DMS 273 treated with DMSO at 0.1 percent for 48 hours (cell line): Measurements from ENCODE around the gene PTGR2.
"Not testable (repeated sequence)": the region's sequence is repeated elsewhere in the genome, so short reads cannot be mapped to it uniquely, and the experiment has no call there.

ENCODE experiments used
- DNase-seq: peaks from one replicate; lab custom pipeline; 2025; lab: John Stamatoyannopoulos, UW

PTGR2 gene

DNA sequence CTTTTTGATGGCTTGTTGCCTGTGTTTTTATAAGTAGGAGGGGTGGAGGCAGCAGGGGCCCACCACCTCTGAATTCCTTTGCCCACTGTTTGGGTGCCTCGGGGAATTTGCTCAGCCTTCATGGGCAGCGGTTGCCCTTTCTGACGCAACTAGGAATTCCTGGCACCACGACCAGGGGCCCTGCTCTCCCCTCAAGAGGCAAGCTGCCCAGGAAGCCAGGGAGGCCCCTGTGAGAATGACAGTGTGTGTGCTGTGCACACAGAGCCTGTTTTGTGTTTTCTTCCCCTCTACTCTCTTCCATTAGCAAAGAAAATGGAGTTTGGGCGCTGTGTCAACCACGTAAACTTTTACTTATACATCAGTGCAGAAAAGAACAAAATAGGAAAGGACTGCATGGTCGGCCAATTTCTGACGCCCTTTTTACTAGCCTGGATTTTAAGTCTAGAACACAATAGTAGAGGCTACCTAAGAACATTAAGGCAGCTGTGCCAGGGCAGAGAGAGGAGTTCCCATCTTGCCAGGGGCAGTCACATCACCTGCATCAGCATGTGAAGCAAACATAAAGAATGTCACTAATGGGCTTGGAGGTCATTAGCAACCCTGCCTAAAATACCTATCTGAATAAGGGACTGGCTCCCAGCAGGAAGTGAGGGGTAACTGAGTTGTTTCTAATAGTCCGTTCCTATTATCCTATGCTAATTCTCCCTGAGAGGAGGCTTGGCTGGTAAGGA lies 17.9 kb upstream of the PTGR2 start:
- DNase-seq = no peak

DNA sequence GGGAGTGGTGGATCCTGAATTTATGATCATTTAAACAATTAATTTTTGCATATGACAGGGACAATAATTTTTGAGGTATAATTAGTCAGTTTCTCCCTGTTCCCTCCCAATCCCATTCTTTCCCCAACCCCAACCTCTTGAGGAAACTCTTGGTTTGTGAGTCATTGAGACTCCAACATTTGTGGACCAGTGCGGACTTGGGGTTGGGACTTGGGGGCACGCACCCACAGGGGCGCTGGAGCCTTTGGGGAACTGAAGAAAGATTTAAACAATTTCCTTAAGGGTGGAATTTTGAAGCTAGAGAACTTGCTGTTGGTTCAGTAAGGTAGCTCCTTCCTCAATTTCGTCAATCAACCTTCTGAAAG lies 17.4 kb upstream of the PTGR2 start:
- DNase-seq = no peak

DNA sequence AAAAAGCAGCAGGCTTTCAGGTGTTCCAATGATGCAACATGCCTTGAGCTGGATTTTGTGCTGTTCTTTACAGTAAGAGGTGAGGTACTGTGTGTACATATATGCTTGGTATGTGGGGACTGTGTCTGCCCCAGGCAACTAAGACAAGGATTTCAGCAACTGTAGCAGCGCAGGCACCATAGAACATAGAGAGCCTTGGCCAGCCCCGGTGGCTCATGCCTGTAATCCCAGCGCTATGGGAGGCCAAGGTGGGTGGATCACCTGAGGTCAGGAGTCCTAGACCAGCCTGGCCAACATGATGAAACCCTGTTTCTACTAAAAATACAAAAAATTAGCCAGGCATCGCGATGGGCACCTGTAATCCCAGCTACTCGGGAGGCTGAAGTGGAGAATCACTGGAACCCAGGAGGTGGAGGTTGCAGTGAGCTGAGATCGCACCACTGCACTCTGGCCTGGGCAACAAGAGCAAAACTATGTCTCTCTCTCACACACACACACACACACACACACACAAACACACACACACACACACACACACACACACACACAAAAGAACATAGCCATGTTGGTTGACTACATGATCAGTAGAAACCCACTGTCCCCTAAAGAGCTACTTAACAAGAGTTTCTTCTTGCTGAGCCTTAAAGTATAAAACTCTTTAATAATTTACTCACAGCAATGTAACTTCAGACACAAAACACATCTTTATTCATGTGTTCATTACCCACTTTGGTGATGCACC lies 13.2 kb upstream of the PTGR2 start:
- DNase-seq = not testable (repeated sequence)

DNA sequence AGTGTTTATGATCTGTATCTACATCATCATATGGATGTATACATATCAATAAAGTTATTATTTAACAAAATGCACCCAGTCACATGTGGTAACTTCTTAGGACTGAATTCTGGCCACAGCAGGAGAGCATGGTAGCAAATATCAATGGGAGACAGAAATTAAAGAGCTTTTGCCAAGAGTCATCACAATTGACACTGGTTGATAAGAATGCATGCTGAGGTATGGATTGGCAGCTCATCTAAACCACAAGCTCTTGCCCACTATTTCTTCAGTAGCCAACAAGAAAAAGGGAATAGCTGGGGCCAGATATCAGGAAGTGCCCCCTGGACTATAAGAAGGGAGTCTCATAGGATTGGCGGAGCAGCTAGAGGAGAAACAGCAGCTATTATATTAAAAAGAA lies 9.4 kb upstream of the PTGR2 start:
- no peak for DNase-seq

DNA sequence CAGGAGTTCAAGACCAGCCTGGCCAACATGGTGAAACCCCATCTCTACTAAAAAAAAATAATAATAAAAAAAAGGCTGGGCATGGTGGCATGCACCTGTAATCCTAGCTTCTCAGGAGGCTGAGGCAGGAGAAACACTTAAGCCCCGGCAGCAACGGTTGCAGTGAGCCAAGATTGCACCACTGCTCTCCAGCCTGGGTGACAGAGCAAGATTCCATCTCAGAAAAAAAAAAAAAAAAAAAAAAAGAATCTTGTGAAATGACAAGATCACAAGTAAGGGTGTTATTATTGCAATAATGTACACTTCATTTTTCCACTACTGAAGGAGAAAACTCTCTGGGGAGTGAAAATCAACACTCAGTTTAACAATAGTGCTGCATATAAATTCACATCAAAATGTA lies 8.8 kb upstream of the PTGR2 start:
- DNase-seq = no peak

DNA sequence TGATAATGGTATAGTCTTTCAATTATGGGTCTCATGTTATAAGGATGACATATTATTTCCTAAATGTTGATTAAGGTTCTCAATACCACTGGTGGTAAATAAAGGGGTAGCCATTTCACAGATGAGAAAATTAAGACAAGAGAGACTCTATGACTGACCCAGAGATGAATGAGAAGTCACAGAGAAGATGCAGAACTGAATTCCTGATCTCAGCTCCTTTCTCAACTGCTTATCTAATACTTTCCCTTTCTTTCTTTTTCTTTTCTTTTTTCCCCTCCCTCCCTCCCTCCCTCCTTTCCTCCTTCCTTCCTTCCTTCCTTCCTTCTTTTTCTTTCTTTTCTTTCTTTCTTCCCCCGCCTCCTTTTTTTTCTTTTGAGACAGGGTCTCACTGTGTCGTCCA lies 8.3 kb upstream of the PTGR2 start:
- no peak for DNase-seq

DNA sequence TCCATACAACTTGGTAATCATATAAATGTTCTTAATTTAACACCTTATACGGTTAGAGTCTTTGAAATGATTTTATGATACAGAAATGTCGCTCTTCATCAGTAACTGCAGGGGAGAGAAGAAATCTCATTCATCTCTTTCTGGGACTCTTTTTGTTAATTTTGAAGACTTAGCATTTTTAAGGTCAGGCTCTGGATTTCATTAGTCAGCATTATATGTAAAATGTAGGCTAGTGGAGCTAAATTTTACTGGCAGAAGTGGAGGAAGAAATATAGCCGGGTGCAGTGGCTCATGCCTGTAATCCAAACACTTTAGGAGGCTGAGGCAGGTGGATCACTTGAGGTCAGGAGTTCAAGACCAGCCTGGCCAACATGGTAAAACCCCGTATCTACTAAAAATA lies 4.7 kb upstream of the PTGR2 start:
- DNase-seq = no peak

DNA sequence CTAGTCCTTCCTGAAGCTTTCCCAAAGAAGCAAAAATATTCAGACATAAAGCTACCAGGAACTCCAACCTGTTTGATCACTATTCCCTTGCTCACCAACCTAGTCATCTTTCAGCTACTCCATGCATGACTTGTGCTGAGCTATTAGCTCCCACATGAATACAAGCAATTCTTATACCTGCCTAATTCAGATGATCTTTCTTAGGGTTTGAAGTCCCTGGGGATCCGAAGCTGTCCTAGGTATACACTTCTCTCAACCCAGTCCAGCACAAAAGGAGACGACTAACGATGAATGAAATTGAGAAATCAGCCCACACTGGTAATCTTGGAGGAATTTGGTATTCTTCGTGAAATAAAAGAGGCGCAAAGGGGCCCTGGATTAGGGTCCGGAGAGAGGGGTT lies 631 bp upstream of the PTGR2 start:
- DNase-seq = no peak

DNA sequence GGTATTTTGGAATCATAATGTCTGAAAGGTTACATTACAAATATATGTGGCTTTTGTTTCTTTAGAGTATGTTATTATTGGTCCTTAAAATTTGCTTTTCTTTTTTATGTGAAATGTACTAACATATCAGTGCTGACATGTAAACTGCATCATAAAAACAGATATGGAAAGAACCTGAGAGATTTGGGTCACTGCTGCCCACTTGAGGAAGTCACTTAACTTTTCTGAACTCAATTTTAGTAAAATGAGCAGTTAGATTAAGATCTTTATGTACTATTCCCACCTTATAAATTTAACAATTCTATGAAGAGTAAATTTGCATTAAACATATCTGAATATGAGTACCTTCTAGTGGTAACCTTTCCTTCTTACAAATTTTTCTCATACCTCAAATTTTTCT lies 7.5 kb downstream of the PTGR2 start:
- DNase-seq = no peak

DNA sequence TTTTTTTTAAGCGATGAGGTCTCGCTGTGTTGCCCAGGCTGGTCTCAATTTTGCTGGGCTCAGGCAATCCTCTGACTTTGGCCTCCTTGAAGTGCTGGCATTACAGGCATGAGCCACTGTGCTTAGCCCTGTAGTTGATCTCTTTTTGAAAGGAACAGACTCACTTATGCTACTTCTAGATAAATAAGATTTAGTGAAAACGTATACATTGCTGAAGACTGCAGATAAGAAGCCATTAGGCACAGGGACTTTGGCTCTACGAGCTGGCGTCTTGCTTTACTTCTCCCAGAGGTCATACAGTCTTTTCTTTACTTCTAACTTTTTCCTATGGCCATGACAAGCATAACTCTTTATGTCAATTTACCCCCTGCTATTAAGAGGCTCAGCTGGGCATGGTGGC lies 9.4 kb downstream of the PTGR2 start:
- no peak for DNase-seq

DNA sequence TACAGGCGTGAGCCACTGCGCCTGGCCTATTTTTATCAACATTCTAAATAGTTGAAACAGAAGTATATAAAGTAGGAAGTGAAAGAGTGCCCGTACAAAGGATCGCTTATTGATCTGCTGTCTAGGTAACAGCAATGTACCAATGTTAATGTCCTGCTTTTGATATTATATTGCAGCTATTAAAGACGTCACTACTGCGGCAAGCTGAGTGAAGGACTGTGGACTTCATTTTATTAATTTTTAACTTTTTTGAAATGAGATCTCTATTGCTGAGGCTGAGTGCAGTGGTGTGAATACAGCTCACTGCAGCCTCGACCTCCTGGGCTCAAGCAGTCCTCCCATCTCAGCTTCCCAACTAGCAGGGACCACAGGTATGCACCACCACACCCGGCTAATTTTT lies 10.8 kb downstream of the PTGR2 start:
- no peak for DNase-seq

DNA sequence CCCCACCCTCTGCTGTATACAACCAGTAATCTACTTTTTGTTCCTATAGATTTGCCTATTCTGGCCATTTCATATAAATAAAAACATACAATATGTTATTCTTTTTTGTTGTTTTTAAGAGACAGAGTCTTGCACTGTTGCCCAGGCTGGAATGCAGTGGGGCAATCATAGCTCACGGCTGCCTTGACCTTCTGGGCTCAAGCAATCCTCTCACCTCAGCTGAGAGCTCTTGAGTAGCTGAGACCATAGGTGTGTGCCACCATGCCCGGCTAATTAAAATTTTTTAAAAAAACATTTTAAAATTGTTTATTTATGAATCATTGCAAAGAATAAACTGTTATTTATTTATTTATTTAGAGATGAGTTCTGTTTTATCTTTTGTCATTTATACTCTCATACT lies 11.6 kb downstream of the PTGR2 start:
- no peak for DNase-seq

DNA sequence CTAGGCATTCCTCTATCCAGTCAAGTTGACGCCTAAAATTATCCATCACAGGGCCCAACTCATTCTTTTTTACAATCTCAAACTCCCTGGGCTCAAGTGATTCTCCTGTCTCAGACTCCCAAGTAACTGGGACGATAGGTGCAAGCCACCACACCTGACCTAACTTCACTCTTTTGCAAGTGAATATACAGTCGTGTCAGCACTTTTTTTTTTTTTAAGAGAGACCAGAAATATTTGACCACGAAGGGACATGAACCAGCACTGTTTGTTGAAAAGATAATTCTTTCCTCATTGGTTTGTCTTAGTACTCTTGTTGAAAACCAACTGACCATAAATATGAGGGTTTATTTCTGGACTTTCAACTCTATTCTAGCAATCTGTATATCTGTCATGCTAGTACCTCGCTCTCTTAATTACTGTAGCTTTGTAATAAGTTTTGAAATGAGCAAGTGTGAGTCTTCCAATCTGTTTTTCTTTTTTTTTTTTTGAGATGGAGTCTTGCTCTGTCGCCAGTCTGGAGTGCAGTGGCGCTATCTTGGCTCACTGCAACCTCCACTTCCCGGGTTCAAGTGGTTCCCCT lies 14.0 kb downstream of the PTGR2 start:
- DNase-seq = no peak

DNA sequence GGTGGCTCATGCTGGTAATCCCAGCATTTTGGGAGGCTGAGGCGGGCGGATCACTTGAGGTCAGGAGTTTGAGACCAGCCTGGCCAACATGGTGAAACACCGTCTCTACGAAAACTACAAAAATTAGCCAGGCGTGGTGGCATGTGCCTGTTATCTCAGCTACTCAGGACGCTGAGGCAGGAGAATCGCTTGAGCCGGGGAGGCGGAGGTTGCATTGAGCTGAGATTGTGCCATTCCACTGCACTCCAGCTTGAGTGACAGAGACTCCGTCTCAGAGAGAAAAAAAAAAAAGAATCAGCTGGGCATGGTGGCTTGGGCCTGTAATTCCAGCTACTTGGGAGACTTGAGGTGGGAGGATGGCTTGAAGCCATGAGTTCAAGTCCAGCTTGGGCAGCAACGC lies 18.1 kb downstream of the PTGR2 start:
- not testable (repeated sequence) for DNase-seq

DNA sequence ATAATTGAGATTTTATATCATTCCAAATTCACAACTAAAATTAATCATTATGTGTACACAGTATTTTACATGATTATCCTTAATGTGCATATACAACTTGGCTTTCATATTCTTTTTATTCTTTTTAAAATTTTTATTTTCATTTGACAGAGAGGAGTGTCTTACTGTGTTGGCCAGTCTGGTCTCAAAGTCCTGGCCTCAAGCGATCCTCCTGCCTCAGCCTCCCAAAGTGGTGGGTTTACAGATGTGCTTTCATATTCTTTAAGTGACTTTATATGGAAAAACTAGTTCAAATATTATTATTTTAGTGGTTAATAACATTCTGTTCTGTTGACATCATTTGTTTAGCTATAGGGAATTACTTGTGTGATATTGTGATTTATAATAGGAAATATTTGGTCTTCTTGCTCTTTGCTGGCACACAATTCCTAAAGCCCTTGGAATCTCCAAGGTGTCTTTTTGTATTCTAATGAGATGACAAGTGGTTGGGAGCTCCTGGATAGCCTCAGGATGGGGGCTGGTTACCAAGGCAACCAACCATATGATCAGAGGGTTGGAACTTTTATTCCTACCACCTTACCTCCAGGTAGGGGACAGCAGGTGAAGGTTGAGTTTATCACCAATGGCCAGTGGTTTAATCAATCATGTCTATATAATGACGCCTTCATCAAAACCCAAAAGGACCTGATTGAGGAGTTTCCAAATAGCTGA lies 19.0 kb downstream of the PTGR2 start:
- DNase-seq = no peak

DNA sequence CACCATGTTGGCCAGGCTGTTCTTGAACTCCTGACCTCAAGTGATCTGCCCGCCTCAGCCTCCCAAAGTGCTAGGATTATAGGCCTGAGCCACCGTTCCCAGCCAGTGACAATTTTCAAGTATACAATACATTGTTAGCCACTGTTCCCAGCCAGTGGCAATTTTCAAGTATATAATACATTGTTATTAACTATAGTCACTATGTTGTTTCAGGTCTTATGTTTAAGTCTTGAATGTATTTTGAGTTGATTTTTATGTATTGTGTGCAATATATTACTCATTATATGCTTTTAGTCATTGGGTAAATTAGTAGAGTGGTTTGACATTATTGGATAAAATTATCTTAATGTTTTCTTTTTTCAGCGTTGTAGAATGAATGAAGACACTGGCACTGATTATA lies 22.0 kb downstream of the PTGR2 start:
- DNase-seq = no peak

DNA sequence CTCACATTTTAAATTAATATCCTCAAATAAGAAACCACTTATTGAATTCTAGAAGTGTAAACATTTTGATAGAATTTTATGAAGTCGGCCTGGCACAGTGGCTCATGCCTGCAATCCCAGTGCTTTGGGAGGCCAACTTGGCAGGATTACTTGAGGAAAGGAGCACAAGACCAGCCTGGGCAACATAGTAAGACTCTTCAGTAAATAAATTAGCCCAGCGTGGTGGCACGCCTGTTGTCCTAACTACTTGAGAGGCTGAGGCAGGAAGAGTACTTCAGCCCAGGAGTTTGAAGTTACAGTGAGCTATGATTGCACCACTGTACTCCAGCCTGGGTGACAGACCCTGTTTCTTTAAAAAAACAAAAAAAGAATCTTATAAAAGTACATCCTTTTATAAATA lies 26.2 kb downstream of the PTGR2 start:
- no peak for DNase-seq

DNA sequence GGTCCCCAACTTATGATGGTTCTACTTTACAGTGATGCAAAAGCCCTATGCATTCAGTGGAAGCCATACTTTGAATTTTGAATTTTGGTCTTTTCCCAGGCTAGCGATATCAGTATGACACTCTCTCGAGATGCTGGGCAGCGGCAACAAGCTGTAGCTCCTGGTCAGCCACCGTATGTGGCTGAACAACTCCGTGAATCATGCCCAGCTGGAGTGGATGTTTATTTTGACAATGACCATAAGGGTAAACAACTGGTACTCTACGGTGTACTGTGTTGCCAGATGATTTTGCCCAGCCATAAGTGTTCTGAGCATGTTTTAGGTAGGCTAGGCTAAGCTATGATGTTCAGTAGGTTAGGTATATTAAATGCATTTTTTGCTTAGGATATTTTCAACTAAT lies 26.8 kb downstream of the PTGR2 start:
- DNase-seq = no peak

DNA sequence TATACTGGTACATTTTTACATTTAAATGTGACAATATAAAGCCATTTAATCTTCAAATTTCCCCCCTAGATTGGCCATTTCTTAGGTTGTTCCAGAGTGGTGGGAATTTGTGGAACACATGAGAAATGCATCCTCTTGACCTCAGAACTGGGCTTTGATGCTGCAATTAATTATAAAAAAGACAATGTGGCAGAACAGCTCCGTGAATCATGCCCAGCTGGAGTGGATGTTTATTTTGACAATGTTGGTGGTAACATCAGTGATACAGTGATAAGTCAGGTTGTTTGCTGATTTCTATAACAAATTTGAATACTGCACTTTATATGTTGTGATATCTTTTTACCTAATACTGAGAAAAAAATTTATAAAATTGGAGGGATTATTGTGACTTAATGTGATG lies 27.4 kb downstream of the PTGR2 start:
- DNase-seq = no peak

DNA sequence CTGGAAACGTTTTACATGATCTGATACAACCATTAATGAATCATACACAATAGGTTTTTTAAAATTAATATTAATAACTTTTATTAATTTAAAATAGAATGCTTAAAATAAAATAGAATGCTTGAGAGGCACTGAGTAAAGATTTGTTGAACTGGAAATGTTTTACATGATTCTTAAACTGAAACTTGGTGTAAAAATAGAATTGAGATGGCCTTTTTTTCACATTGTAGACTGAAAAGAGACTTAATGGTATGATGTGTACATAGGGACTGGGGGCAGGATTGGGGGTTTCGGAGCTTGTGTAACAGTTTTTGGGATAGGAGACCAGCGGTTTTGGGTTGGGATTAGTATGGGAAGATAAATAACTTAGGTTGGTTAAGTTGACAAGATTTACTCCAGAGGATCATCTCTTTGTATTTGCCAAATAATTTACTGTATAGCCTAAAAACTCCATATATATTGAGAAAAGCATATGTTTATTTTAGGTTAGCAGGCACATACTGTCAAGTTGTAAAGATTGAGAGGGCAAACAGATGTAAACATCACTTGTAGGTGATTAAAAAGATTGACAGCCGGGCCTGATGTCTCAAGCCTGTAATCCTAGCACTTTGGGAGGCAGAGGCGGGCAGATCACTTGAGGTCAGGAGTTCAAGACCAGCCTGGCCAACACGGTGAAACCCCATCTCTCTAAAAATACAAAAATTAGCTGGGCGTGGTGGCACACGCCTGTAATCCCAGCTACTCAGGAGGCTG lies 33.0 kb downstream of the PTGR2 start:
- DNase-seq = no peak

DNA sequence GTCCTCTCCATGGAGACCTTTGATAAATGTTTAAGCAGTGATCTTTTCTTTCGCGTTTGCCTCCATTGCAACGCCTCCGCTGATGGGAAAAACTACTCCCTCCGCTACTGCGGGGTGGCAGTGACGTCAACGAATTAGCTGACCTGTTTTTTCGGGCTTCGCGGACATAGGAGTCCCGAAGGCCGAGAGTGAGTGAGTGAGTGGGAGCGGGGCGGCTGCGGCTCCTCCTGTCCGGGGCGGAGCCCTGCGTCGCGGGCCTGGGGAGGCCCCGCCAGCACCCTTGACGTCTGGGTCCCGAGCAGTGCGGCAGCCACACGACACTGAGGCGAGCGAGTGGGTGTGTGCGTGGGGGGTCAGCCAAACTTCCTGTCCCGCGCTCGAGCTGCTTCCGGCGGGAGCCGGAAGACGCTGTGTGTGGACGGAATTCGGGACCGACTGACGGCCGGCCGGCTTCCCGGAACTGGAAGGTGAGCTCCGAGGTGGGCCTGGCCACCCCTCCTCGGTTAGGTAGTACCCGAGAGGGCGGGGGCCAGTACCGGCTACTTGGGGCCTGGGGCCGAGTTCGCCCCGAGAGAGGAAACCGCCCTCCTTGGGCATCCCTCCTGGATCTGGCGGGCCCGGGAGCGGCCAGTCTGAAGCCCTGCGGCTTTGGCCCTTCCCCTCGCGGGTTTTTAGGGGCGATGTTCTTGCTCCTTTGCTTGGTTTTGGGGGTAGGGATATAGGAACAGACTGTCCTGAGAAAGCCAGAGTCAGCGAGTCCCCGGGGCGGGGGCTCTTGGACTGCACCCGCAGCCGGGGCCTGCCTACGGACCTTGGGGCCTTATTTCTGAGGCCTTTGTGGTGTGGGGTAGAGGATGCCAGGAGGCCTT lies 35.1 kb downstream of the PTGR2 start, which contains the start of gene ZNF410:
Gene ZNF410, plus strand, starts transcription at position 411 of the 869 bp plus-strand sequence. CDS start 5,317 bp downstream, outside the sequence.
- peak; percentile 91 for DNase-seq
